Fibroblast of the aortic adventitia (primary cell): ENCODE data around the gene CNTNAP5. TPM values are rescaled to one million over a fixed set of nuclear protein-coding genes. Genes with fewer than 3 reads are reported as not detected.

Experiments
- DNase-seq: peaks from one replicate; pipeline ENCODE4 v3.0.0-alpha.2; 2010; ENCODE audit warnings: low read depth
- H3K4me3 ChIP-seq: 2 replicates; pipeline ENCODE4 v1.5.1; 2011; ENCODE audit warnings: low read depth, mild to moderate bottlenecking, control low read depth, low read length, moderate library complexity
- total RNA-seq: library from RNA; depleted of rRNA; stranded (reverse); fragments of >200 nt; gene quantifications from 2 replicates; pipeline ENCODE4 v1.2.3, GENCODE V29; 2012; ENCODE audit warnings: low replicate concordance
- TF ChIP-seq, protein P1 (sequence below): IDR thresholded peaks from 2 replicates; pipeline ENCODE4 v1.5.1; 2011; ENCODE audit warnings: mild to moderate bottlenecking, low read length, control low read depth, inconsistent platforms; ENCODE audit not compliant: insufficient read depth

CNTNAP5 gene
- total RNA-seq, 1 donor: under 0.01 TPM

DNA sequence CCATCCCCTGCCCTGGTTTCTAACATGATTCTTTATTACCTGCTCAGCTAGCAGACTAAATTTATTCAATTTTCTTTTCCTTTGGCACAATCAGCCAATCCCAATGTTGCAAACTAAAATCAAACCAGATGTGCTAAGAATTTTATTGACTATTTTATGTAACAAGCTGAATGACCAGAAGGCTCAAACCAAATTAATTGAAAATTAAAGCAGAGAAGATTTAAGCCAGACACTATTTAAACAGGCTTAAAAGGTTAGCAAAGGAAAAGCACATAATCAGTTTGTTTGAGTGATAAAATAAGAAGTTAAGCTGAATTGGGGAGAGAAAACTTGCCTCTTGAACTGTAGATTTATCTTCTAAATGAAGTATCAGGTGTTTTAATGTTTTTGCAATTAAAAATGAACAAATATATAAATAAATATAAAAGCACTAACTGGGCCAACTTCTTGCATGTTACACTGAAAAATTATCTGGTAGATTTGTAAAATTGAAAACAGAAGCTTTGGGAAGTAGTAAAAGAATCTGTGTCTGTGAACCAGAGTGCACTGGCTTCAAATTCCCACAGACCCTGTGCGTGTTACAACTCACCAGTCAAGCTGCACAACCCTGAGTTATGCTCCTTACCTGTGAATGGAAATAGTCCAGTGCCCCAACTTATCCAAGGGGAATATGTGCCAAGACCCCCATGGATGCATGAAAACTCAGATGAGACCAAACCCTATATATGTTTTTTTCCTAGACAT is 283.4 kb downstream of the CNTNAP5 start:
- H3K4me3 ChIP-seq: no peak overlapping the region
- TF ChIP-seq, protein P1, sequence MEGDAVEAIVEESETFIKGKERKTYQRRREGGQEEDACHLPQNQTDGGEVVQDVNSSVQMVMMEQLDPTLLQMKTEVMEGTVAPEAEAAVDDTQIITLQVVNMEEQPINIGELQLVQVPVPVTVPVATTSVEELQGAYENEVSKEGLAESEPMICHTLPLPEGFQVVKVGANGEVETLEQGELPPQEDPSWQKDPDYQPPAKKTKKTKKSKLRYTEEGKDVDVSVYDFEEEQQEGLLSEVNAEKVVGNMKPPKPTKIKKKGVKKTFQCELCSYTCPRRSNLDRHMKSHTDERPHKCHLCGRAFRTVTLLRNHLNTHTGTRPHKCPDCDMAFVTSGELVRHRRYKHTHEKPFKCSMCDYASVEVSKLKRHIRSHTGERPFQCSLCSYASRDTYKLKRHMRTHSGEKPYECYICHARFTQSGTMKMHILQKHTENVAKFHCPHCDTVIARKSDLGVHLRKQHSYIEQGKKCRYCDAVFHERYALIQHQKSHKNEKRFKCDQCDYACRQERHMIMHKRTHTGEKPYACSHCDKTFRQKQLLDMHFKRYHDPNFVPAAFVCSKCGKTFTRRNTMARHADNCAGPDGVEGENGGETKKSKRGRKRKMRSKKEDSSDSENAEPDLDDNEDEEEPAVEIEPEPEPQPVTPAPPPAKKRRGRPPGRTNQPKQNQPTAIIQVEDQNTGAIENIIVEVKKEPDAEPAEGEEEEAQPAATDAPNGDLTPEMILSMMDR: no peak
- DNase-seq: no peak

DNA sequence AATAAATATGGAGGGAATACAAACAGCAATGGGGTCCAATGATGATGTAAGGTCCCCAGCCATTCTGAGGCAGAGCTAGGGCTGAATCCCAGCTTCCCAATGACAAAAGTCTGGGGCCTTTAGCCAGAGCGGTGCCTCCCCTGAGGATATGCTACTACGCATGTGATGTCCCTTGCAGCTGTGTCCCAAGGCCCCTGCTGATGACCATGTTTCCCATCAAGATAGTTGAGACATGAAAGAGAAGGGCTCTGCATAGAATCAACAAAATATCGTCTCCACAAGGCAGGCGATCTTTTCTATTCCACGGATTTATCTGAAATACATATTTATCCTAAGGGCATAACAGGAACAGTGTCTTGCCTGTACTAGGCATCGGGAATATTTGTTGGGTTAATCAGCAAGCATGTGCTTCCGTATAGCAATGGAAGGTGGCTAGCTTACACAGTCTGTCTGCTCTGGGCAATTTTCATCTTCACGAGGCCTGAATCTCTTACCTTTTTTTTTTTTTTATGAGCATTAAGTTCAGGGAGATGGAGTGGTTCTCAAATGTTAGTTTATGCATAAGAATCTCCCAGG is 284.6 kb downstream of the CNTNAP5 start:
- no peak overlapping the region for H3K4me3 ChIP-seq
- DNase-seq: no peak
- TF ChIP-seq, protein P1: no peak

DNA sequence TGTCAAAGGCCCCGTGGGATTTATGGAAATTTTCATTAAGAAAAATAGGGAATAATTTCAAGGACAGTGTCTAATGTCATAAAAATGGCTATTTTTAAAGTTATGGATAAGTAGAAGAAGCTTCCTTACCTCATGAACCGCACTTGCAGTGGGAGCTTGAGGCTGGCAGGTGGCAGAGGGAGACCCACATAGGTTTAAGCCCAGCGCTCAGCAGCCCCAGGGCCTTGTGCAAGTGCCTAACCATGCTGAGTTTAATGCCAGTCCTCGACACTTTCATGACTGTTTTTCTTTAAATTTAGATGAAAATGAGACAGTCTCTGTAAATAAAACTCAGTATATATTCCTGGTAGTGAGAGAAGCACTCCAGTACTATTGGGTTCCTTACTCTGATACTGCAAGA is 285.6 kb downstream of the CNTNAP5 start:
- TF ChIP-seq, protein P1: no peak
- no peak for DNase-seq
- H3K4me3 ChIP-seq: no peak overlapping the region

DNA sequence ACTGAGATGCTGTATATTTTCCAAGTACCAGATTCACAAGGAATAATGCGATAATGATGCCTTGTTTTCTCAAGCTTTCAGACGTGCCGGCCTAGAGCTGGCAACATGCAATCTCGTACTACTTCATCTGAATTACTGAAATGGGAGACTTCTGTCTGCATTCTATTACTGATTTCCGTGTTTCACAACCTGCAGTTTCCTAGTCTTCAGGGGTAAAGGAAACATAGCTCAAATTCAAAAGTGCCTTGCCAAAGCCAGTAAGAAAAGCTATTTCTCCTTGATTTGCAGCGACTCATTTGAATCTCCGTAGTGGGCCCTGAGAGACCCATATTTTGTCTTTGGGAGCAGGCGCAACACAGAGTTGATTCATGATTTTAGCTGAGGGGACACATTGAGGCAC is 289.0 kb downstream of the CNTNAP5 start:
- TF ChIP-seq, protein P1: no peak
- no peak for DNase-seq
- H3K4me3 ChIP-seq: no peak overlapping the region

DNA sequence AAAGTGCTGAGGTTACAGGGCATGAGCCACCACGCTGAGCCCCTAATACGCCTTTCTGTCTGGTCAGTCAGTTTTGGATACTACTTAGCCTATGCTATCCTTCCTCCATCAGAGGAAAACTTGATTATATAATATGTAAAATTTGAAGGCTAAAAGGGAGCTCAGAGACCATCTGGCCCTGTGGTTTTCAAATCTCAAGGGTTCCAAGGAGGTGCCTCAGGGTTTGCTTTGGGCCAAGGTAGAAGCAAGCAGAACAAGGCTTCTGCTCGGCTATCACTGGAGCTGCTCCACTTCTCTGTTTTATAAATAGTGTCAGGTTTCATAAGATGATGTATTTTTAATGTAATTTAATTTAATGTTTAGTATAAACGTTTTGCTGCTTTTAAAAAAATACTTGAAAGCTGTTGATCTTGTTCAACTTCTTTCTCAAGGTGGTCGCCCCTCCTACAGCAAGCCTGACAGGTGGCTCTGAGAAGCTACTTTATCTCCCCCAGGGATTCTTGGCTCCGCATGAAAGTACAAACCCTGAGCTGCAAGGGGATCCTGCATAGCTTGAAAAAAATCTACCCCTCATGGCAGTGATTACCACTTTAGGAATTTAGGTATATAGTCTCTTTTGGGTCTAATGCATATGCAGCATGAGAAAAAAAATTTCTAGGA is 290.3 kb downstream of the CNTNAP5 start:
- TF ChIP-seq, protein P1: no peak
- no peak for DNase-seq
- no peak overlapping the region for H3K4me3 ChIP-seq

DNA sequence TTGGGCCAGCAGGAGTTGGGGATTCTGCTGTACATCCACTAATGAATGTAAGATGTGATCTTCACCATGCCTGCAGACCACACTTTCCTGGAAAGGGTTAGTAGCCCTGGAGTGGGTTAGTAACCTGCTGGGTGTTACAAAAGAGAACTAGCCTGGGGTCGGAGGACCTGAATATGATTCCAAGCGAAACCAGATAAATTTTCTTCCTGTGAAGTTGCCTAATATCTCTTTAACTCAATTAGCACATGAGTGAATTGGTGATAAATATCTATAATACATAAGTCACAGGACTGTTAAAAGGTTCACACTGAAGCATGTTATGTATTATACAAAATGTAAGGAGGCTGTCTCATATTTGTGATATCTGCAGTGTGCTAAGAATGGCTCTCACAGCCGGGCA is 291.0 kb downstream of the CNTNAP5 start:
- TF ChIP-seq, protein P1: no peak
- no peak for DNase-seq
- no peak overlapping the region for H3K4me3 ChIP-seq
